HL-60 (cell line): ENCODE results near the gene JAK1.

ENCODE experiments used
- DNase-seq, 2 experiments: peaks; one replicate each; pipeline ENCODE4 v3.0.0-alpha.2; 2010 to 2020; ENCODE audit warnings: low read depth in 1 of 2, low spot score in 1 of 2
- H3K27ac ChIP-seq: fragments of 250-450 bp; sonication (Bioruptor Pico); replicated peaks from 2 replicates; pipeline ENCODE4 v1.5.1; 2020; ENCODE audit warnings: mild to moderate bottlenecking, moderate library complexity
- H3K27me3 ChIP-seq: fragments of 250-450 bp; sonication (Bioruptor Pico); 2 replicates; pipeline ENCODE4 v1.5.1; 2021; ENCODE audit warnings: mild to moderate bottlenecking, moderate library complexity; ENCODE audit not compliant: insufficient read depth, poor library complexity, severe bottlenecking
- H3K4me3 ChIP-seq: replicated peaks from 2 replicates; pipeline ENCODE4 v1.5.1; 2011; ENCODE audit warnings: mild to moderate bottlenecking, control low read depth, low read length; ENCODE audit not compliant: insufficient read depth
- CTCF ChIP-seq: IDR thresholded peaks from one replicate; pipeline ENCODE4 v1.5.1; 2011; ENCODE audit warnings: low read length, control low read depth, inconsistent platforms; ENCODE audit not compliant: insufficient read depth
- GABPA ChIP-seq: IDR thresholded peaks from 2 replicates; pipeline ENCODE4 v1.6.1; 2012; ENCODE audit warnings: low read depth
- POLR2AphosphoS5 ChIP-seq: IDR thresholded peaks from 2 replicates; pipeline ENCODE4 v1.6.1; 2012; ENCODE audit warnings: low read depth
- REST ChIP-seq: IDR thresholded peaks from 2 replicates; pipeline ENCODE4 v1.6.1; 2012; ENCODE audit warnings: low read depth; ENCODE audit not compliant: insufficient replicate concordance
- SPI1 ChIP-seq: IDR thresholded peaks from 2 replicates; pipeline ENCODE4 v1.6.1; 2012; ENCODE audit warnings: low read depth, mild to moderate bottlenecking, borderline replicate concordance

Gene JAK1

GRCh38 chr1:64849942-64850341 is 116.4 kb downstream of the JAK1 start:
- no peak for TF ChIP-seq CTCF
- no peak for TF ChIP-seq GABPA
- TF ChIP-seq SPI1, result no peak
- no peak for TF ChIP-seq REST
- no peak for TF ChIP-seq POLR2AphosphoS5
- DNase-seq, result no peak
- Histone ChIP-seq H3K4me3 (no peak overlapping the region), H3K27me3 (no peaks in the 10 kb centered on the region), H3K27ac (no peak overlapping the region)

- H3K27ac ChIP-seq, result no peak overlapping the region
- H3K4me3 ChIP-seq, result no peak overlapping the region
- TF ChIP-seq GABPA, result no peak
- no peak for TF ChIP-seq POLR2AphosphoS5
- no peak for TF ChIP-seq REST
- no peak for TF ChIP-seq SPI1
- TF ChIP-seq CTCF, result no peak
- no peak for DNase-seq
- H3K27me3 ChIP-seq, result no peaks in the 10 kb centered on the region
These were observed 117.5 kb downstream of the JAK1 start for GRCh38 chr1:64848803-64849202.

- Histone ChIP-seq H3K27me3 (no peaks in the 10 kb centered on the region), H3K4me3 (no peak overlapping the region), H3K27ac (no peak overlapping the region)
- no peak for DNase-seq
- TF ChIP-seq REST (no peak), CTCF (no peak), SPI1 (no peak), POLR2AphosphoS5 (no peak), GABPA (no peak)
These were observed 118.2 kb downstream of the JAK1 start for GRCh38 chr1:64848136-64848535.
